H1 (cell line): ENCODE results near the gene UQCRC2. TPM values are rescaled to one million over a fixed set of nuclear protein-coding genes. Genes with fewer than 3 reads are reported as not detected.

Source experiments
- CTCF ChIA-PET: fragments of 300-600 bp; sonication (Branson Sonifier 250); formaldehyde crosslinking; loops from one replicate; lab custom pipeline; 2021; ENCODE audit not compliant: partially characterized antibody; lab: Charles Lee
- POLR2A ChIA-PET: fragments of 300-600 bp; sonication (Branson Sonifier 250); formaldehyde crosslinking; loops from one replicate; lab custom pipeline; 2021; ENCODE audit warnings: inconsistent platforms; ENCODE audit not compliant: partially characterized antibody; lab: Charles Lee
- DNase-seq, 2 experiments: peaks; one replicate each; pipeline versions ENCODE4 v3.0.0 to v3.0.0-alpha.2; 2010 to 2022; ENCODE audit warnings: low spot score in 2 of 2, low read depth in 1 of 2, mixed read lengths in 1 of 2
- FAIRE-seq: peaks from 2 replicates; lab custom pipeline; 2011; peaks lifted over from hg19 to GRCh38; lab: Jason Lieb, UNC
- H2AFZ ChIP-seq: 2 replicates; pipeline ENCODE4 v1.8.1; 2012; ENCODE audit warnings: low read length, inconsistent platforms
- H2AK5ac ChIP-seq: 2 replicates; pipeline ENCODE4 v1.6.1; 2013; ENCODE audit warnings: low read depth, low read length
- H2BK120ac ChIP-seq: replicated peaks from 2 replicates; pipeline ENCODE3; 2013; ENCODE audit warnings: low read depth, low read length, inconsistent platforms
- H2BK12ac ChIP-seq: 2 replicates; pipeline ENCODE4 v1.6.1; 2013; ENCODE audit warnings: low read depth, low read length
- H2BK15ac ChIP-seq: 2 replicates; pipeline ENCODE4 v1.6.1; 2013; ENCODE audit warnings: low read length
- H2BK20ac ChIP-seq: 2 replicates; pipeline ENCODE4 v1.6.1; 2013; ENCODE audit warnings: low read length
- H2BK5ac ChIP-seq: 2 replicates; pipeline ENCODE4 v1.6.1; 2013; ENCODE audit warnings: low read depth, low read length
- H3K14ac ChIP-seq: 2 replicates; pipeline ENCODE4 v1.6.1; 2013; ENCODE audit warnings: inconsistent platforms; ENCODE audit not compliant: insufficient read length
- H3K18ac ChIP-seq: 2 replicates; pipeline ENCODE4 v1.6.1; 2013; ENCODE audit warnings: low read length; ENCODE audit errors: extremely low read depth
- H3K23ac ChIP-seq: 2 replicates; pipeline ENCODE4 v1.6.1; 2013; ENCODE audit warnings: inconsistent platforms; ENCODE audit not compliant: insufficient read length
- H3K23me2 ChIP-seq: 2 replicates; pipeline ENCODE4 v1.6.1; 2013; ENCODE audit warnings: low read depth, low read length
- H3K27ac ChIP-seq: 2 replicates; pipeline ENCODE4 v1.6.1; 2011; ENCODE audit warnings: low read depth, low read length, inconsistent platforms
- H3K27me3 ChIP-seq, 4 experiments: replicated peaks in 1 of 4; 1 replicate in 1 of 4; 2 replicates in 3 of 4; pipeline versions ENCODE4 v1.6.1 to v1.8.1; 2011 to 2013; ENCODE audit warnings: low read length in 3 of 4, mild to moderate bottlenecking in 3 of 4, inconsistent platforms in 2 of 4, mixed read lengths in 2 of 4, moderate library complexity in 1 of 4; ENCODE audit not compliant: control insufficient read depth in 3 of 4, insufficient read depth in 3 of 4; ENCODE audit errors: extremely low read depth in 1 of 4
- H3K36me3 ChIP-seq, 4 experiments: 2 replicates each; pipeline versions ENCODE4 v1.6.1 to v1.8.1; 2011 to 2013; ENCODE audit warnings: mild to moderate bottlenecking in 4 of 4, low read length in 3 of 4, moderate library complexity in 2 of 4, control low read depth in 1 of 4, inconsistent platforms in 1 of 4; ENCODE audit not compliant: insufficient read depth in 4 of 4, control insufficient read depth in 2 of 4
- H3K4ac ChIP-seq: replicated peaks from 2 replicates; pipeline ENCODE3; 2013; ENCODE audit warnings: low read length, low read depth, mixed read lengths, inconsistent platforms; ENCODE audit not compliant: insufficient read length
- H3K4me1 ChIP-seq, 4 experiments: replicated peaks in 1 of 4; 1 replicate in 1 of 4; 2 replicates in 3 of 4; pipeline versions ENCODE4 v1.6.1 to v1.8.1; 2011 to 2013; ENCODE audit warnings: low read length in 3 of 4, inconsistent platforms in 2 of 4, mixed read lengths in 1 of 4; ENCODE audit not compliant: insufficient read depth in 4 of 4, control insufficient read depth in 3 of 4
- H3K4me2 ChIP-seq, 2 experiments: 2 replicates each; pipeline versions ENCODE4 v1.6.1 to v1.8.1; 2011 to 2013; ENCODE audit warnings: low read depth in 2 of 2, low read length in 2 of 2, control low read depth in 1 of 2, inconsistent platforms in 1 of 2, mild to moderate bottlenecking in 1 of 2; ENCODE audit not compliant: insufficient read depth in 1 of 2
- H3K4me3 ChIP-seq, 4 experiments: fragments of 200-600, 300-600 bp in 1 of 4; sonication (generic), shearing (Covaris generic), sonication (Bioruptor Twin) in 1 of 4; 2 replicates each; pipeline versions ENCODE4 v1.5.1 to v1.8.1; 2011 to 2016; ENCODE audit warnings: low read length in 4 of 4, low read depth in 3 of 4, control low read depth in 2 of 4, inconsistent platforms in 2 of 4, mild to moderate bottlenecking in 2 of 4, mixed read lengths in 1 of 4, moderate library complexity in 1 of 4; ENCODE audit not compliant: insufficient read depth in 2 of 4; ENCODE audit errors: extremely low read depth in 1 of 4
- H3K56ac ChIP-seq: replicated peaks from 2 replicates; pipeline ENCODE3; 2013; ENCODE audit warnings: low read depth, mild to moderate bottlenecking, mixed read lengths, low read length, inconsistent platforms; ENCODE audit not compliant: insufficient read length
- H3K79me1 ChIP-seq: 2 replicates; pipeline ENCODE4 v1.6.1; 2013; ENCODE audit warnings: low read depth, low read length, control low read depth
- H3K79me2 ChIP-seq, 2 experiments: 2 replicates each; pipeline versions ENCODE4 v1.6.1 to v1.8.1; 2012 to 2013; ENCODE audit warnings: low read length in 2 of 2, mild to moderate bottlenecking in 2 of 2, inconsistent platforms in 1 of 2; ENCODE audit not compliant: insufficient read depth in 2 of 2, control insufficient read depth in 1 of 2
- H3K9ac ChIP-seq, 4 experiments: replicated peaks in 1 of 4; 1 replicate in 1 of 4; 2 replicates in 3 of 4; pipeline versions ENCODE4 v1.6.1 to v1.8.1; 2011 to 2013; ENCODE audit warnings: low read depth in 3 of 4, low read length in 3 of 4, control low read depth in 2 of 4, mild to moderate bottlenecking in 2 of 4, moderate library complexity in 2 of 4, inconsistent platforms in 1 of 4; ENCODE audit errors: extremely low read depth in 1 of 4
- H3K9me3 ChIP-seq, 2 experiments: 2 replicates each; pipeline versions ENCODE4 v1.6.1 to v1.8.1; 2012 to 2013; ENCODE audit warnings: mild to moderate bottlenecking in 2 of 2, moderate library complexity in 2 of 2, control low read depth in 1 of 2, inconsistent platforms in 1 of 2, low read depth in 1 of 2, low read length in 1 of 2, mixed read lengths in 1 of 2; ENCODE audit not compliant: insufficient read depth in 2 of 2
- H4K20me1 ChIP-seq, 2 experiments: replicated peaks in 1 of 2; 2 replicates each; pipeline versions ENCODE3 to v1.8.1; 2011 to 2013; ENCODE audit warnings: inconsistent platforms in 2 of 2, low read length in 2 of 2, mild to moderate bottlenecking in 1 of 2; ENCODE audit not compliant: insufficient read depth in 2 of 2, control insufficient read depth in 1 of 2
- H4K5ac ChIP-seq: 2 replicates; pipeline ENCODE4 v1.6.1; 2013; ENCODE audit warnings: low read length, low read depth, mixed read lengths, inconsistent platforms; ENCODE audit not compliant: insufficient read length
- H4K8ac ChIP-seq: 2 replicates; pipeline ENCODE4 v1.8.0; 2013; ENCODE audit warnings: mild to moderate bottlenecking, moderate library complexity, low read length, inconsistent platforms; ENCODE audit not compliant: insufficient read depth; ENCODE audit errors: extremely low read depth
- H4K91ac ChIP-seq: replicated peaks from 2 replicates; pipeline ENCODE3; 2013; ENCODE audit warnings: low read length, mixed read lengths, inconsistent platforms; ENCODE audit not compliant: insufficient read length
- CBX8 ChIP-seq: fragments of 300-800, 300-1000 bp; sonication (generic); IDR thresholded peaks from 2 replicates; pipeline ENCODE4 v1.7.1; 2016; ENCODE audit warnings: low read depth, low read length, borderline replicate concordance
- EGR1 ChIP-seq: IDR thresholded peaks from 2 replicates; pipeline ENCODE4 v1.6.1; 2011; ENCODE audit warnings: low read depth, low read length, borderline replicate concordance
- EZH2 ChIP-seq: fragments of 200-600 bp; sonication (generic); IDR thresholded peaks from 2 replicates; pipeline ENCODE4 v1.7.1; 2012; ENCODE audit warnings: low read depth, mild to moderate bottlenecking, moderate library complexity, low read length, inconsistent platforms; ENCODE audit not compliant: severe bottlenecking
- FOSL1 ChIP-seq: IDR thresholded peaks from 2 replicates; pipeline ENCODE4 v1.6.1; 2011; ENCODE audit warnings: mild to moderate bottlenecking, low read depth, low read length, moderate library complexity; ENCODE audit not compliant: insufficient read depth
- HDAC2 ChIP-seq, 2 experiments: fragments of 300-600 bp in 1 of 2; sonication (generic) in 1 of 2; IDR thresholded peaks; 2 replicates each; pipeline ENCODE4 v1.6.1; 2011 to 2012; ENCODE audit warnings: low read depth in 2 of 2, low read length in 2 of 2, mild to moderate bottlenecking in 2 of 2, moderate library complexity in 2 of 2, borderline replicate concordance in 1 of 2, inconsistent platforms in 1 of 2
- NRF1 ChIP-seq: IDR thresholded peaks from 2 replicates; pipeline ENCODE4 v1.6.1; 2011; ENCODE audit warnings: mild to moderate bottlenecking, low read depth, low read length, improper control_type of control experiment
- POLR2AphosphoS5 ChIP-seq: IDR thresholded peaks from 2 replicates; pipeline ENCODE4 v1.6.1; 2011; ENCODE audit warnings: low read depth, low read length
- RAD21 ChIP-seq, 2 experiments: IDR thresholded peaks in 1 of 2; conservative IDR thresholded peaks in 1 of 2; 2 replicates each; pipeline ENCODE4 v1.6.1; 2011; ENCODE audit warnings: low read depth in 2 of 2, low read length in 2 of 2, improper control_type of control experiment in 1 of 2, inconsistent platforms in 1 of 2, mild to moderate bottlenecking in 1 of 2, moderate library complexity in 1 of 2
- RNF2 ChIP-seq: fragments of 200-900, 300-1000 bp; sonication (generic); IDR thresholded peaks from 2 replicates; pipeline ENCODE4 v1.7.1; 2016; ENCODE audit warnings: borderline replicate concordance, low read depth, mild to moderate bottlenecking, antibody characterized with exemption, low read length; ENCODE audit not compliant: poor library complexity, severe bottlenecking; ENCODE audit errors: missing control alignments
- SP4 ChIP-seq: IDR thresholded peaks from 2 replicates; pipeline ENCODE4 v1.6.1; 2012; ENCODE audit warnings: low read length, inconsistent platforms
- SUZ12 ChIP-seq: fragments of 200-600 bp; sonication (generic); IDR thresholded peaks from 2 replicates; pipeline ENCODE4 v1.6.1; 2012; ENCODE audit warnings: mild to moderate bottlenecking, inconsistent platforms, low read length, moderate library complexity, mixed read lengths
- ZNF274 ChIP-seq: IDR thresholded peaks from 2 replicates; pipeline ENCODE4 v1.7.0; 2012; ENCODE audit warnings: low read length, borderline replicate concordance; ENCODE audit errors: extremely low read depth
- WGBS, 2 experiments: shearing (Covaris generic) in 1 of 2; methylation state at CpG; one replicate each; pipeline versions ENCODE4 v1.1.6 to v1.1.7; 2013 to 2015; ENCODE audit warnings: low lambda C conversion rate in 2 of 2, mixed read lengths in 2 of 2, inconsistent platforms in 1 of 2, low coverage in 1 of 2, missing lambda C conversion rate in 1 of 2; ENCODE audit not compliant: insufficient replicate concordance in 2 of 2, insufficient coverage in 1 of 2, insufficient read length in 1 of 2; ENCODE audit errors: extremely low coverage in 1 of 2, missing lambda C conversion rate in 1 of 2; 5-methylcytosine and 5-hydroxymethylcytosine counted together
- polyA plus RNA-seq, 7 experiments: library from polyadenylated mRNA; depleted of rRNA in 3 of 7; stranded (reverse) in 5 of 7; unstranded in 2 of 7; fragments of >200 nt in 5 of 7; fragments of 200-250 nt in 2 of 7; gene quantifications; 1 replicate in 5 of 7; 2 replicates in 1 of 7; 4 replicates in 1 of 7; pipeline versions ENCODE4 v1.2.1 to v1.2.3, GENCODE V29; 2011 to 2013; ENCODE audit warnings: missing spikeins in 2 of 7, mixed read lengths in 2 of 7
- total RNA-seq: library from RNA; stranded (reverse); fragmentation: NEBNext Ultra II Directional; extraction: Animal tissue kit (Norgen Biotek cat#: 25700); gene quantifications from 2 replicates; pipeline ENCODE4 v1.2.1, GENCODE V29; 2021
- TF ChIP-seq, protein P1 (sequence below): IDR thresholded peaks from 2 replicates; pipeline ENCODE4 v1.6.1; 2012; ENCODE audit warnings: inconsistent platforms

The UQCRC2 gene
- total and polyA plus RNA-seq, 2 of the 8 experiments (the other 6 are each of a cell fraction or from before 2014, with no cell fraction given), result 94.4 to 182 TPM

DNA sequence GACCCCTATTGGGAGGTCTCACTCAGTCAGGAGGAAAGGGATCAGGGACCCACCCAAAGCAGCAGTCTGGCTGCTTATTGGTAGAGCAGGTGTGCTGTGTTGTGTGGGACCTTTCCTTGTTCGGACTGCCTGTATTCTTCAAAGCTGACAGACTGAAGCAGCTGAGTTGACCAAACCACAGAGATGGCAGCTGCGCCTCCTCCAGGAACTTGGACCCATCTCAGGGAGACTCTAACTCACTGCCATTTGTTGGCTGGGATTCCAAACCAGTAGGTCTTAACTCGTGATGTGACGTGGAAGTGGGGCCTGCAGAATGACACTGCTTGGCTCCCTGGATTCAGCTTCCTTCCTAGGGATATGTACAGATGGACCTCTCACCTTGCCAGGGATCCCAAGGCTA lies 9.6 kb upstream of the UQCRC2 start:
- no peak for FAIRE-seq
- CTCF ChIA-PET, result interaction anchor here (0.9 kb wide), 1 partner anchor 9 kb away, joined by 4 read pairs; no protein-coding TSS in a partner anchor

More for the DNA sequence above, 9.6 kb upstream of the UQCRC2 start:
- Histone ChIP-seq H2BK15ac (no peak overlapping the region), H3K9me3 (no peaks in the 10 kb centered on the region), H3K27ac (no peak overlapping the region), H3K4me1 (no peaks in the 10 kb centered on the region), H3K79me2 (no peaks in the 10 kb centered on the region), H2BK120ac (no peak overlapping the region), H3K9ac (no peak overlapping the region), H3K79me1 (no peaks in the 10 kb centered on the region), H3K36me3 (no peaks in the 10 kb centered on the region), H2AK5ac (no peak overlapping the region), H4K91ac (no peak overlapping the region), H2AFZ (no peak overlapping the region), H3K27me3 (no peaks in the 10 kb centered on the region; a peak in 1 of 7 replicates), H2BK20ac (no peak overlapping the region), H3K4me2 (no peak overlapping the region), H3K4ac (no peak overlapping the region), H3K56ac (no peak overlapping the region), H3K14ac (no peak overlapping the region), H3K18ac (no peak overlapping the region), H3K23ac (no peak overlapping the region), H4K8ac (no peak overlapping the region), H2BK5ac (no peak overlapping the region), H4K20me1 (no peaks in the 10 kb centered on the region), H3K23me2 (no peaks in the 10 kb centered on the region), H4K5ac (no peak overlapping the region), H2BK12ac (no peak overlapping the region), H3K4me3 (no peak overlapping the region)
- WGBS, 2 experiments, result 83% methylated on average over 4 of the region's 4 CpGs; no CpG with 5 or more reads in 1 of the 2 experiments
- TF ChIP-seq ZNF274 (no peak), CBX8 (no peak), RNF2 (no peak), RAD21 (IDR thresholded peaks at IDR 0.05 in 1 of 2, conservative IDR thresholded peaks at IDR 0.05 in 1 of 2; ENCODE audit: low read depth in 2 of 2, low read length in 2 of 2) (no peak), EZH2 (no peak), SUZ12 (no peak), EGR1 (no peak), POLR2AphosphoS5 (no peak), FOSL1 (no peak), NRF1 (no peak), HDAC2 (IDR thresholded peaks at IDR 0.05; ENCODE audit: borderline replicate concordance in 1 of 2, low read depth in 2 of 2, low read length in 2 of 2) (no peak), SP4 (no peak)
- TF ChIP-seq, protein P1, sequence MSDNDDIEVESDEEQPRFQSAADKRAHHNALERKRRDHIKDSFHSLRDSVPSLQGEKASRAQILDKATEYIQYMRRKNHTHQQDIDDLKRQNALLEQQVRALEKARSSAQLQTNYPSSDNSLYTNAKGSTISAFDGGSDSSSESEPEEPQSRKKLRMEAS, result no peak
- no peak for DNase-seq
- POLR2A ChIA-PET, result interaction anchor here (0.9 to 1.4 kb wide), 3 partner anchors 10 to 16 kb away, joined by 3 to 7 read pairs (median 4); partner anchors contain the start of gene UQCRC2
